HCT116 (cell line): ENCODE results near the gene STK16.

ENCODE experiments used
- CEBPB ChIP-seq: IDR thresholded peaks from 2 replicates; pipeline ENCODE4 v1.6.1; 2012; ENCODE audit warnings: low read depth
- CTCF ChIP-seq, 3 experiments: fragments of 200-600 bp in 1 of 3; sonication (generic) in 1 of 3; IDR thresholded peaks in 2 of 3; conservative IDR thresholded peaks in 1 of 3; 2 replicates each; pipeline ENCODE4 v1.5.1; 2012 to 2017; ENCODE audit warnings: low read depth in 2 of 3, low read length in 2 of 3, antibody characterized with exemption in 1 of 3, borderline replicate concordance in 1 of 3, control low read depth in 1 of 3, mild to moderate bottlenecking in 1 of 3, mixed read lengths in 1 of 3, mixed run types in 1 of 3, moderate library complexity in 1 of 3; ENCODE audit not compliant: insufficient read depth in 1 of 3
- EZH2phosphoT487 ChIP-seq: fragments of 200-600 bp; IDR thresholded peaks from 2 replicates; pipeline ENCODE4 v1.6.1; 2018; ENCODE audit warnings: antibody characterized with exemption, borderline replicate concordance
- JUND ChIP-seq: IDR thresholded peaks from 2 replicates; pipeline ENCODE4 v1.6.1; 2012
- MAX ChIP-seq: IDR thresholded peaks from 2 replicates; pipeline ENCODE4 v1.6.1; 2012
- POLR2AphosphoS5 ChIP-seq: IDR thresholded peaks from 2 replicates; pipeline ENCODE4 v1.6.1; 2011; ENCODE audit warnings: mild to moderate bottlenecking, low read depth, low read length, moderate library complexity
- SIN3A ChIP-seq: IDR thresholded peaks from 2 replicates; pipeline ENCODE4 v1.6.1; 2012; ENCODE audit warnings: low read depth
- SP1 ChIP-seq: IDR thresholded peaks from 2 replicates; pipeline ENCODE4 v1.6.1; 2012; ENCODE audit warnings: low read depth
- YY1 ChIP-seq: IDR thresholded peaks from 2 replicates; pipeline ENCODE4 v1.6.1; 2011; ENCODE audit warnings: low read length, low read depth, moderate library complexity, mild to moderate bottlenecking; ENCODE audit not compliant: insufficient replicate concordance; ENCODE audit errors: extremely low read depth
- ZNF274 ChIP-seq: fragments of 200-500 bp; sonication (Bioruptor generic); IDR thresholded peaks from 2 replicates; pipeline ENCODE4 v1.6.1; 2014; ENCODE audit warnings: mild to moderate bottlenecking, low read depth, low read length, inconsistent platforms
- TF ChIP-seq, protein P1 (sequence below): IDR thresholded peaks from 2 replicates; pipeline ENCODE4 v1.6.1; 2012; ENCODE audit warnings: low read depth

- TF ChIP-seq YY1 (no peak), SP1 (no peak), MAX (no peak), EZH2phosphoT487 (no peak), CTCF (IDR thresholded peaks at IDR 0.05 in 2 of 3, conservative IDR thresholded peaks at IDR 0.05 in 1 of 3; ENCODE audit: borderline replicate concordance in 1 of 3, insufficient read depth in 1 of 3, low read depth in 2 of 3, low read length in 2 of 3) (no peak), ZNF274 (no peak), SIN3A (no peak), CEBPB (no peak), JUND (no peak), POLR2AphosphoS5 (no peak)
- TF ChIP-seq, protein P1, sequence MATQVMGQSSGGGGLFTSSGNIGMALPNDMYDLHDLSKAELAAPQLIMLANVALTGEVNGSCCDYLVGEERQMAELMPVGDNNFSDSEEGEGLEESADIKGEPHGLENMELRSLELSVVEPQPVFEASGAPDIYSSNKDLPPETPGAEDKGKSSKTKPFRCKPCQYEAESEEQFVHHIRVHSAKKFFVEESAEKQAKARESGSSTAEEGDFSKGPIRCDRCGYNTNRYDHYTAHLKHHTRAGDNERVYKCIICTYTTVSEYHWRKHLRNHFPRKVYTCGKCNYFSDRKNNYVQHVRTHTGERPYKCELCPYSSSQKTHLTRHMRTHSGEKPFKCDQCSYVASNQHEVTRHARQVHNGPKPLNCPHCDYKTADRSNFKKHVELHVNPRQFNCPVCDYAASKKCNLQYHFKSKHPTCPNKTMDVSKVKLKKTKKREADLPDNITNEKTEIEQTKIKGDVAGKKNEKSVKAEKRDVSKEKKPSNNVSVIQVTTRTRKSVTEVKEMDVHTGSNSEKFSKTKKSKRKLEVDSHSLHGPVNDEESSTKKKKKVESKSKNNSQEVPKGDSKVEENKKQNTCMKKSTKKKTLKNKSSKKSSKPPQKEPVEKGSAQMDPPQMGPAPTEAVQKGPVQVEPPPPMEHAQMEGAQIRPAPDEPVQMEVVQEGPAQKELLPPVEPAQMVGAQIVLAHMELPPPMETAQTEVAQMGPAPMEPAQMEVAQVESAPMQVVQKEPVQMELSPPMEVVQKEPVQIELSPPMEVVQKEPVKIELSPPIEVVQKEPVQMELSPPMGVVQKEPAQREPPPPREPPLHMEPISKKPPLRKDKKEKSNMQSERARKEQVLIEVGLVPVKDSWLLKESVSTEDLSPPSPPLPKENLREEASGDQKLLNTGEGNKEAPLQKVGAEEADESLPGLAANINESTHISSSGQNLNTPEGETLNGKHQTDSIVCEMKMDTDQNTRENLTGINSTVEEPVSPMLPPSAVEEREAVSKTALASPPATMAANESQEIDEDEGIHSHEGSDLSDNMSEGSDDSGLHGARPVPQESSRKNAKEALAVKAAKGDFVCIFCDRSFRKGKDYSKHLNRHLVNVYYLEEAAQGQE: no peak
These were observed 37.1 kb downstream of the STK16 start for GRCh38 chr2:219282375-219282774.
